ENCODE data around the gene ARID4A. TPM values are rescaled to one million over a fixed set of nuclear protein-coding genes. Genes with fewer than 3 reads are reported as not detected.

The ARID4A gene
- polyA plus RNA-seq, 2 of the 4 experiments (the other 2 are of a cell fraction) = 9.0 to 15.1 TPM

DNA sequence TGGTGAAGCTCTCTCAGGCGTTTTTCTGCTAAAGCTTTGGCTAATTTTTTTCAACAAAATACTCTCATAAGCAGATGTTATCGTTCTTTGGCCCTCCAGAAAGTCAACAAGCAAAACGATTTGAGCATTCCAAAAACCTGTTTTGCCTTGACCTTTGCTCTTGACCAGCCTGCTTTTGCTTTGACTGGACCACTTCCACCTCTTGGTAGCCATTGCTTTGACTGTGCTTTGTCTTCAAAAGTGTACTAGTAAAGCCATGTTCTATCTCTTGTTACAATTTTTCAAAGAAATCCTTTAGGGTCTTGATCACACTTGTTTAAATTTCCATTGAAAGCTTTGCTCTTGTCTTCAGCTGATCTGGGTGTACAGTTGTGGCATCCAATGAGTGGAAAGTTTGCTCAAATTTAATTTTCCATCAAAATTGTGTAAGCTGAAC is 10.7 kb upstream of the ARID4A start (continued):
- no peak for TF ChIP-seq PHF8 (IDR thresholded peaks at IDR 0.05; ENCODE audit: borderline replicate concordance, low read depth)
- no peak for TF ChIP-seq HOXA7 (CRISPR knock-in tag; IDR thresholded peaks at IDR 0.05)
- TF ChIP-seq BHLHE40 (IDR thresholded peaks at IDR 0.05; ENCODE audit: low read depth, low read length) = no peak
- TF ChIP-seq, protein P1, sequence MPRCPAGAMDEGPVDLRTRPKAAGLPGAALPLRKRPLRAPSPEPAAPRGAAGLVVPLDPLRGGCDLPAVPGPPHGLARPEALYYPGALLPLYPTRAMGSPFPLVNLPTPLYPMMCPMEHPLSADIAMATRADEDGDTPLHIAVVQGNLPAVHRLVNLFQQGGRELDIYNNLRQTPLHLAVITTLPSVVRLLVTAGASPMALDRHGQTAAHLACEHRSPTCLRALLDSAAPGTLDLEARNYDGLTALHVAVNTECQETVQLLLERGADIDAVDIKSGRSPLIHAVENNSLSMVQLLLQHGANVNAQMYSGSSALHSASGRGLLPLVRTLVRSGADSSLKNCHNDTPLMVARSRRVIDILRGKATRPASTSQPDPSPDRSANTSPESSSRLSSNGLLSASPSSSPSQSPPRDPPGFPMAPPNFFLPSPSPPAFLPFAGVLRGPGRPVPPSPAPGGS (IDR thresholded peaks at IDR 0.05) = no peak

DNA sequence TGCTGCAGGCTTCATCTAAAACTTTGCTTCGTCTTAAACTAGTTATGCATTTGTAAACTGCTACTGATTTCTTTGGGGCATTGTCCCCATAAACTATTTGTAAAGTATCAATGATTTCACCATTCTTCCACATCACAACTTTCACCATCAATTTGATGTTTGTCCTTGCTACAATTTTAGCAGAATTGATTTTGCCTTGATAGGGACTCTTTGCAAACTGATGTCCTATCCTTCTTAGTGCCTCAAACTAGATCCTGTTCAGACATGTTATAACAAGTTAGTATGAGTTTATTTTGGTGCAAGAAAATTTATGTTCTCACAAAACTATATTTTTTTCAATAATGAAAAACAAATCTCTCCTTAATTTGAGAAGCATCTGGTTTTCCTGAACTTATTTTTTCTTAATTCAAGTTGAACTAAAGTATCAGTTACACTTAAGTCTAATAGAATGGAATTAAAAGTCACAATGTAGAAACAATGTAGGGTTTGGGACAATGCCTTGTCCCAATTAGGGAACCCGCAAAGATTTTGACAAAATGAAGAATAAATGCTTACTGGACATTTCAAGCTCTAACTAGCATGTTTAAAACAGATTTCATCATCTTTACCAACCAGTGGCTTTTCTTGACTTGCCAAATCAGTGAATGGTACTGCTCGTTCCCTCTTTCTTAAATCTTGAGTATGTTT is 10.1 kb upstream of the ARID4A start:
- POLR2A ChIA-PET = interaction anchor here (0.6 to 2.7 kb wide), 2 partner anchors 10 to 13 kb away, joined by 3 to 18 read pairs; partner anchors contain the start of gene ARID4A

DNA sequence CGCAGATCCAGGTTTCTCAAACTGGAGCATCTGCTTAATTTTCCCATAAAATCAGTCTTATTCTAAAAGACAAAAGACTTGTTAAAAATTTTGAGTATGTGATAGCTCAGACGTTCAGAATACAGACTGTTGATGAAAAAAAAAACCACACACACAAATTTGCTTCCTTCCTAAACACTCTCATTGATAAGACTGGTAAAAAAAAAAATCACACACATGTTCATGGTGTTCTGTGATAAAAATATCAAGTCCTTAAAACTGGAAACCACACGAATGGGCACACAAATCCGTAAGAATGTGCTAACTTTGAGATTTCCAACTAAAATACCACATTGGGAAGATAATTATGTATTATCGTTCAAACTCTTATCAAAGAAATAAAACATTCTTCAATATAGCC is 6.7 kb upstream of the ARID4A start:
- ChIA-PET POLR2A (no interaction called here), CTCF (no interaction called here)

More for the DNA sequence above, 10.1 kb upstream of the ARID4A start:
- Histone ChIP-seq H3K9me3 (no peaks in the 10 kb centered on the region), H3K4me3 (no peak overlapping the region), H3K4me1 (peaks cover 14% of the 10 kb centered on the region), H3K4me2 (no peak overlapping the region), H3K27ac (no peak overlapping the region)
- ATAC-seq (no peak), DNase-seq (ENCODE audit: low read depth in 1 of 2, low spot score in 1 of 2) (no peak), FAIRE-seq (no peak)
- CTCF ChIA-PET = interaction anchor here (0.6 kb wide), 1 partner anchor 56 kb away, joined by 3 read pairs; no protein-coding TSS in a partner anchor
- 72% methylated on average over 3 of the region's 3 CpGs for WGBS (ENCODE audit: missing lambda C conversion rate)
- TF ChIP-seq HOXB13 (CRISPR knock-in tag; IDR thresholded peaks at IDR 0.05; ENCODE audit: low read depth) (no peak), MAFK (IDR thresholded peaks at IDR 0.05; ENCODE audit: partially characterized antibody) (peak; percentile 12)

DNA sequence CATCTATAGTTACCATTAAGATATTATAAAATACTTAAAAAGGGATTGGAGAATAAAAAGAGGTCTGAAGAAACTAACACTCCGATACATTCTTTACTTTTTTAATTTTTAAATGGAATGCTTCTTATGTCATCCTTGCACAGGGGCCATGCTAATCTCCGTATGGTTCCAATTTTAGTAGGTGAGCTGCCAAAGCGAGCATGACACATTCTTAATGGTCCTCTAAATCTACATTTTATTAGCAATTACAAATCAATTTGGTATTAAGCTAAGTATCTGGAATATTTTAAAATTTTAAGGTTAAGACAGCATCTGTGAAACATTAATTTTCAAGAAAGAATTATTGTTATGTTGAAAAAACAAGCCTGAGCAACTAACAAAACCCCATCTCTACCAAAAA is 6.2 kb upstream of the ARID4A start:
- Histone ChIP-seq H3K27ac (no peak overlapping the region), H3K4me2 (no peak overlapping the region), H3K4me1 (peaks cover 10% of the 10 kb centered on the region; the same call in 2 of the 3 replicates), H3K9me3 (no peaks in the 10 kb centered on the region), H3K4me3 (no peak overlapping the region)
- FAIRE-seq (no peak), DNase-seq (ENCODE audit: low read depth in 1 of 2, low spot score in 1 of 2) (no peak), ATAC-seq (no peak)
- POLR2A ChIA-PET = no interaction called here
- TF ChIP-seq, protein P2, sequence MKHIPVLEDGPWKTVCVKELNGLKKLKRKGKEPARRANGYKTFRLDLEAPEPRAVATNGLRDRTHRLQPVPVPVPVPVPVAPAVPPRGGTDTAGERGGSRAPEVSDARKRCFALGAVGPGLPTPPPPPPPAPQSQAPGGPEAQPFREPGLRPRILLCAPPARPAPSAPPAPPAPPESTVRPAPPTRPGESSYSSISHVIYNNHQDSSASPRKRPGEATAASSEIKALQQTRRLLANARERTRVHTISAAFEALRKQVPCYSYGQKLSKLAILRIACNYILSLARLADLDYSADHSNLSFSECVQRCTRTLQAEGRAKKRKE (CRISPR knock-in tag; IDR thresholded peaks at IDR 0.05; ENCODE audit: low read depth) = no peak
- no peak for TF ChIP-seq ZC3H11A (IDR thresholded peaks at IDR 0.05)
- no peak for TF ChIP-seq NPAS2 (CRISPR knock-in tag; IDR thresholded peaks at IDR 0.05; ENCODE audit: borderline replicate concordance)
- TF ChIP-seq ZNF302 (CRISPR knock-in tag; IDR thresholded peaks at IDR 0.05) = no peak
- TF ChIP-seq MAFK (IDR thresholded peaks at IDR 0.05; ENCODE audit: partially characterized antibody) = no peak
- TF ChIP-seq HOXA7 (CRISPR knock-in tag; IDR thresholded peaks at IDR 0.05) = no peak
- WGBS (ENCODE audit: missing lambda C conversion rate) = 94% methylated on average over 3 of the region's 3 CpGs
- CTCF ChIA-PET = no interaction called here

More for the DNA sequence above, 6.7 kb upstream of the ARID4A start:
- Histone ChIP-seq H3K4me2 (no peak overlapping the region), H3K4me1 (peaks cover 10% of the 10 kb centered on the region; the same call in 2 of the 3 replicates), H3K4me3 (no peak overlapping the region), H3K27ac (no peak overlapping the region), H3K9me3 (no peaks in the 10 kb centered on the region)
- 89% methylated on average over 5 of the region's 5 CpGs for WGBS (ENCODE audit: missing lambda C conversion rate)
- FAIRE-seq (no peak), ATAC-seq (no peak), DNase-seq (ENCODE audit: low read depth in 1 of 2, low spot score in 1 of 2) (no peak)
- TF ChIP-seq EHF (CRISPR knock-in tag; IDR thresholded peaks at IDR 0.05) = no peak
- TF ChIP-seq TFCP2L1 (CRISPR knock-in tag; IDR thresholded peaks at IDR 0.05) = no peak
- TF ChIP-seq HOXA7 (CRISPR knock-in tag; IDR thresholded peaks at IDR 0.05) = no peak
- no peak for TF ChIP-seq CHD2 (IDR thresholded peaks at IDR 0.05; ENCODE audit: low read length, partially characterized antibody)
- TF ChIP-seq JUNB (IDR thresholded peaks at IDR 0.05) = no peak
- TF ChIP-seq BHLHE40 (IDR thresholded peaks at IDR 0.05; ENCODE audit: low read depth, low read length) = no peak
- no peak for TF ChIP-seq ESRRA (IDR thresholded peaks at IDR 0.05; ENCODE audit: borderline replicate concordance, low read length)
- TF ChIP-seq MYC (IDR thresholded peaks at IDR 0.05; ENCODE audit: borderline replicate concordance, low read length) = no peak
- TF ChIP-seq FOSB (CRISPR knock-in tag; IDR thresholded peaks at IDR 0.05) = no peak
- TF ChIP-seq EP300 (IDR thresholded peaks at IDR 0.05) = no peak
